Endothelial cell (in vitro differentiated cells): ENCODE data around the gene ITPA. TPM values are rescaled to one million over a fixed set of nuclear protein-coding genes. Genes with fewer than 3 reads are reported as not detected.

Source experiments
- DNase-seq: peaks from one replicate; pipeline ENCODE4 v3.0.0; 2021; ENCODE audit warnings: low spot score
- H3K27ac Mint-ChIP-seq: one replicate; pipeline ENCODE4 v1.8.0; 2021; ENCODE audit warnings: mixed read lengths, inconsistent platforms; ENCODE audit not compliant: unreplicated experiment
- H3K27me3 Mint-ChIP-seq: one replicate; pipeline ENCODE4 v1.8.0; 2021; ENCODE audit warnings: mild to moderate bottlenecking, moderate library complexity, mixed read lengths, inconsistent platforms; ENCODE audit not compliant: unreplicated experiment
- H3K36me3 Mint-ChIP-seq: one replicate; pipeline ENCODE4 v1.8.0; 2021; ENCODE audit warnings: mild to moderate bottlenecking, low read depth, mixed read lengths, inconsistent platforms; ENCODE audit not compliant: unreplicated experiment
- H3K4me1 Mint-ChIP-seq: one replicate; pipeline ENCODE4 v1.8.0; 2021; ENCODE audit warnings: mild to moderate bottlenecking, mixed read lengths, inconsistent platforms; ENCODE audit not compliant: unreplicated experiment
- H3K4me3 Mint-ChIP-seq: one replicate; pipeline ENCODE4 v1.8.0; 2021; ENCODE audit warnings: mild to moderate bottlenecking, mixed read lengths, inconsistent platforms; ENCODE audit not compliant: unreplicated experiment
- H3K9me3 Mint-ChIP-seq: one replicate; pipeline ENCODE4 v1.8.0; 2021; ENCODE audit warnings: mixed read lengths, inconsistent platforms; ENCODE audit not compliant: unreplicated experiment
- total RNA-seq: library from RNA; stranded (reverse); fragmentation: NEBNext Ultra II Directional; extraction: Animal tissue kit (Norgen Biotek cat#: 25700); gene quantifications from one replicate; pipeline ENCODE4 v1.2.1, GENCODE V29; 2021; ENCODE audit not compliant: unreplicated experiment
- TF ChIP-seq, protein P1 (sequence below): fragments of 200-600 bp; sonication (generic); IDR thresholded peaks from one replicate; pipeline ENCODE4 v1.5.0; 2021; ENCODE audit warnings: antibody characterized with exemption; ENCODE audit not compliant: unreplicated experiment

Gene ITPA
- total RNA-seq, 1 donor from 2014 or later: 45.9 TPM

DNA sequence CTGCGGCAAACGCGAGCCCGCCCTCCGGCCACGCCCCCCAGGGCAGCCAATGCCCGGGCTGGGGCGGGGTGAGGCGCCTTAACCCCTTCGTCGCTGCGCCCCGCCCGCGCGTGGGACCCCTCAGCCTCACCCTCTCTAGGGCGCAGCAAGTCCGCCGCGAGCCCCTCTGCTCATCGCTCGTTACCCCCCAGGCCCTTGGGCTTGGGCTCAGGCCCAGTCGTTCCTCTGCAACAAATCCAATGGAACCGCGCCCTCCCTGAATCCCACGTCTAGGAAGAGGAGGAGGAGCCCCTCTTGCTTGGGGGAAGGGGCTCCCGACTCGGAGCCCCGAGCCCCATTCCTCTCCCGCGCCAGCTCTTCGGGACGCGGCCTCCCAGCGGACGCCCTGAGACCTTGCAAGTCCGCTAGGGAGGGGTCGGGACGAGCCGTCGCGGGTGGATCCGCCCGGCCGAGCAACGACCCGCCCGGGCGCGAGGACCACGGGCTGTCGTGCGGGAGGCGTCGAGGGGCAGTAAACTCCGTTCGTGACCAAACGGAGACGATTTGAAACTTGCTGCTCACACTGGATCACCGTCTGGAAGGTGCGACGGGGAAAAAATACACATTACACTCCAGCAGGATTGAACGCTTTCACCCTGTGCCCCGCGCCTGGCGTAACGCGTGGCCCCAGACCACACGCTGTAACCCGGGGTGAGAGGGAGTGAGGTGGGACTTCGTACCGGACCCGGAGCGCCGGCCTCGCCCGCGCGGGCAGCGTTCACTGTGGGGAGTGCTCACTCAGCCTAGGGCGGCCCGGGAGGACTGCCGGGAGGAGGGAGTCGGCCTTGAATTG is 35.5 kb upstream of the ITPA start:
- peak; percentile 97 for DNase-seq
- Mint-ChIP-seq H3K4me3 (peak overlapping the region; percentile 93), H3K27me3 (peaks cover 11% of the 10 kb centered on the region), H3K4me1 (peaks cover 27% of the 10 kb centered on the region), H3K9me3 (no peaks in the 10 kb centered on the region), H3K27ac (peak overlapping the region; percentile 92), H3K36me3 (peaks cover 4% of the 10 kb centered on the region)
- TF ChIP-seq, protein P1, sequence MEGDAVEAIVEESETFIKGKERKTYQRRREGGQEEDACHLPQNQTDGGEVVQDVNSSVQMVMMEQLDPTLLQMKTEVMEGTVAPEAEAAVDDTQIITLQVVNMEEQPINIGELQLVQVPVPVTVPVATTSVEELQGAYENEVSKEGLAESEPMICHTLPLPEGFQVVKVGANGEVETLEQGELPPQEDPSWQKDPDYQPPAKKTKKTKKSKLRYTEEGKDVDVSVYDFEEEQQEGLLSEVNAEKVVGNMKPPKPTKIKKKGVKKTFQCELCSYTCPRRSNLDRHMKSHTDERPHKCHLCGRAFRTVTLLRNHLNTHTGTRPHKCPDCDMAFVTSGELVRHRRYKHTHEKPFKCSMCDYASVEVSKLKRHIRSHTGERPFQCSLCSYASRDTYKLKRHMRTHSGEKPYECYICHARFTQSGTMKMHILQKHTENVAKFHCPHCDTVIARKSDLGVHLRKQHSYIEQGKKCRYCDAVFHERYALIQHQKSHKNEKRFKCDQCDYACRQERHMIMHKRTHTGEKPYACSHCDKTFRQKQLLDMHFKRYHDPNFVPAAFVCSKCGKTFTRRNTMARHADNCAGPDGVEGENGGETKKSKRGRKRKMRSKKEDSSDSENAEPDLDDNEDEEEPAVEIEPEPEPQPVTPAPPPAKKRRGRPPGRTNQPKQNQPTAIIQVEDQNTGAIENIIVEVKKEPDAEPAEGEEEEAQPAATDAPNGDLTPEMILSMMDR: no peak

DNA sequence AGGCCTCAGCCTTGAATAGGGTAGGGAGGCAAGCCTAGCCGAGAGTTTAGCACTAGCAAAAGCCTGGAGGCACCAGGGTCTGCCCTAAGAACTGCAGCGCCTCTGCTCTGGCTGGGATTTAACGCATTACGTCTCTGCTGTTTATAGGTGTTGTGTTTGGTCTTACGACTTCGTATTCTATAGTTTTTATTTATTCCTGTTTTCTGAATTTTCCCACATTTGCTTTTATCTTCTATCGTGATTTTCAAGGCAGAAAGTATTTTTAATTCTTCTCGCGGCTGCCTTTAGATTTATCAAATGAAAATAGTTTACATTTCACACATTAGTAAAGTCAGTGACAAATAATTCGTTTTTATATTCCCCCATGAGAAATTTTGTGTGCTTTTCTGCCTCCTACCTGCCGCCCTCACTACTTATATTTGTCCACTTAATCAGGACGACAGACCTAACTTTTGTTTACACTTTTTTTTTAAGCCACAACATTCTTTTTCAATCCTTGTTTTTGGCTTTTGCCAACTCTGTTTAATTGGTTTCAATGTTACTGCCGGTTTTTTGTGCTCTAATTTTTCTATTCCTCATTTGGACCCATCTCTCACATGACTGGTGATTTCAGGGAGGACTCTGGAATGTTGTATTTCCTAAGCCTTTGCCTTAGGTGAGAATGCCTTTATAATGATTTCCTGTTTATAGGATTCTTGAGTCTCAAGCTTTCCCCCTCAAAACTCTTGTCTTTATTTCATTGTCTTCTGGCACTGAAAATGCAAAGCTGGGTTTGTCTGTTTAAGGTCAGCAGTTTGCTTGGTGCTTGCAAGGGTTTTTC is 34.6 kb upstream of the ITPA start:
- Mint-ChIP-seq H3K36me3 (peaks cover 4% of the 10 kb centered on the region), H3K27me3 (peaks cover 10% of the 10 kb centered on the region), H3K4me3 (peak overlapping the region; percentile 93), H3K9me3 (no peaks in the 10 kb centered on the region), H3K27ac (peak overlapping the region; percentile 92), H3K4me1 (peaks cover 27% of the 10 kb centered on the region)
- TF ChIP-seq, protein P1: no peak
- DNase-seq: no peak

DNA sequence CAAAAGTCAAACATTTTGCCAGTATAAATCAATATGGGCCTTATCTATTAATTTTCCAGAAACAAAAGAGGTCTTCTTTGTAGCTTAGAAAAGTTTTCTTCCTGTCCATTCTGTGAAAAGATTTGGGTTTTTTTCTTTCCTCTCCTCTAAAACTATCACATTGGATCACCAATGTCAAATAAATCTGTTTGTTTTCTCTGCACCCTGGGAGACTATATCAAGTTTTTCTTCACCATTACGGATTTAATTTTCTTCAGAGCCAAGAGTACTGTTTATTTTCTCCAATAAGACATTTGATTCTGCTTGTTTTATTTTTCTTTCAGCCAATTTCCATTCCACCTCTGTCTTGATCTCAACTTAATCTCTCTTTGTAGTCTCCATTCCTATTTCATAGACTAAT is 34.0 kb upstream of the ITPA start:
- TF ChIP-seq, protein P1: no peak
- H3K27me3 Mint-ChIP-seq: peaks cover 10% of the 10 kb centered on the region
- H3K27ac Mint-ChIP-seq: peak overlapping the region; percentile 53
- DNase-seq: no peak
- H3K36me3 Mint-ChIP-seq: peaks cover 7% of the 10 kb centered on the region
- peak overlapping the region; percentile 93 for H3K4me3 Mint-ChIP-seq
- no peaks in the 10 kb centered on the region for H3K9me3 Mint-ChIP-seq
- H3K4me1 Mint-ChIP-seq: peaks cover 27% of the 10 kb centered on the region

DNA sequence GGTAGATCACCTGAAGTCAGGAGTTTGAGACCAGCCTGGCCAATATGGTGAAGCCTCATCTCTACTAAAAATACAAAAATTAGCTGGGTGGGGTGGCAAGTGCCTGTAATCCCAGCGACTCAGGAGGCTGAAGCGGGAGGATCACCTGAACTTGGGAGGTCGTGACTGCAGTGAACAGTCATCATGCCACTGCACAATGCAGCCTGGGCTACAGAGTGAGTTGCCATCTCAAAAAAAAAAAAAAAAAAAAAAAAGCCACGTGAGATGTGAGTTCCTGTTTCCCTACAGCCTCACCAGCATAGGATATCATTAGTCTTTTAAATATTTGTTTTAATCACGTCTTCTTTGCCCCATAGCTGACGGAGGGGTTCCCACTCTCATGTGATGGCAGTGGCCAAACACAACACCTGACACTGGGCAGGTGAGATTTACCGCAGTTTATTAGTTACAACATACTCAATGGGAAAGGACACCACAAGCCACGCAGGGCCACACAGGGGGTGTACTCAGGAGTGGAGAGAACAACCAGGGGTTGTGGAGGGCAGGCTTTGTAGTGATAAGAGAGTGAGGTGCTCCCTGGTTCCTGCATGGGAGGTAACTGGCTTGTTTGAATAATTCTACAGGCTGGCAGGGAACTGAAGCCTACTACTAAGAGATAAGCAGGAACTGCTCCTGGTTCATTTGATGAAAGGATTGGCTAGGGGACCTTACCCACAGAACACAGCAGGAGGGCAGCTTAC is 31.4 kb upstream of the ITPA start:
- Mint-ChIP-seq H3K9me3 (no peaks in the 10 kb centered on the region), H3K4me1 (peaks cover 15% of the 10 kb centered on the region), H3K36me3 (peaks cover 9% of the 10 kb centered on the region), H3K27ac (peak overlapping the region; percentile 74), H3K27me3 (peaks cover 7% of the 10 kb centered on the region), H3K4me3 (no peak overlapping the region)
- DNase-seq: no peak
- TF ChIP-seq, protein P1: no peak
